ENCODE results near the gene APOC4.

The APOC4 gene

GRCh38 chr19:44993926-44994537 lies 52.0 kb downstream of the APOC4 start:
- no peak for DNase-seq
